ENCODE data around the gene SIK1.
"Not testable (repeated sequence)": the region's sequence is repeated elsewhere in the genome, so short reads cannot be mapped to it uniquely, and the experiment has no call there.

- TF ChIP-seq MYC, CTCF (IDR thresholded peaks at IDR 0.05; ENCODE audit: low read depth, low read length): not testable (repeated sequence)
Observed at GRCh38 chr21:43403651-43404430, 23.1 kb downstream of the SIK1 start.
